GM19397 (cell line): ENCODE data around the gene STAMBP.
A peak's percentile ranks its signal among the peaks of the same experiment; 100 is the strongest.
"Not testable (repeated sequence)": the region's sequence is repeated elsewhere in the genome, so short reads cannot be mapped to it uniquely, and the experiment has no call there.

Source experiments
- ATAC-seq: cut with Tn5 transposase; IDR thresholded peaks from one replicate; pipeline ENCODE4 v1.9.1; 2021; ENCODE audit warnings: mild to moderate bottlenecking, moderate library complexity; ENCODE audit not compliant: unreplicated experiment

The STAMBP gene

GRCh38 chr2:73828818-73829570, at the start of gene STAMBP:
Gene STAMBP (plus strand): TSS chr2:73828961. CDS start chr2:73830857, 1,896 bp downstream.
- ATAC-seq, result peak; percentile 85

GRCh38 chr2:73779467-73780236, 49.1 kb upstream of the STAMBP start, which contains the start of gene DUSP11:
Gene DUSP11 (minus strand): TSS chr2:73780103. CDS start chr2:73779974, 129 bp downstream.
- ATAC-seq, result peak; percentile 96

- ATAC-seq, result no peak
Measured at GRCh38 chr2:73780237-73780582, 48.6 kb upstream of the STAMBP start.

GRCh38 chr2:73783402-73783801, 45.4 kb upstream of the STAMBP start:
- not testable (repeated sequence) for ATAC-seq

- ATAC-seq, result not testable (repeated sequence)
Measured at GRCh38 chr2:73783883-73784282, 44.9 kb upstream of the STAMBP start, which contains the start of gene C2orf78. Gene C2orf78 (plus strand): TSS chr2:73784183. CDS start chr2:73784310, 127 bp downstream.

- ATAC-seq, result no peak
Measured at GRCh38 chr2:73811878-73812277, 16.9 kb upstream of the STAMBP start.

GRCh38 chr2:73812635-73813034, 16.1 kb upstream of the STAMBP start:
- ATAC-seq, result no peak

GRCh38 chr2:73818296-73818695, 10.5 kb upstream of the STAMBP start:
- no peak for ATAC-seq

GRCh38 chr2:73821227-73821626, 7.5 kb upstream of the STAMBP start:
- ATAC-seq, result peak; percentile 60

- ATAC-seq, result no peak
Measured at GRCh38 chr2:73821669-73822068, 7.1 kb upstream of the STAMBP start.

- peak; percentile 60 for ATAC-seq
Measured at GRCh38 chr2:73822276-73822675, 6.5 kb upstream of the STAMBP start.

- no peak for ATAC-seq
Measured at GRCh38 chr2:73822991-73823390, 5.8 kb upstream of the STAMBP start.

- ATAC-seq, result no peak
Measured at GRCh38 chr2:73823416-73823815, 5.3 kb upstream of the STAMBP start.

GRCh38 chr2:73823916-73824523, 4.7 kb upstream of the STAMBP start:
- no peak for ATAC-seq

GRCh38 chr2:73825408-73825807, 3.4 kb upstream of the STAMBP start:
- no peak for ATAC-seq

GRCh38 chr2:73827018-73827417, 1.7 kb upstream of the STAMBP start:
- ATAC-seq, result no peak

- ATAC-seq, result no peak
Measured at GRCh38 chr2:73827660-73828388, 937 bp upstream of the STAMBP start.

- ATAC-seq, result no peak
Measured at GRCh38 chr2:73828389-73828817, 358 bp upstream of the STAMBP start.

- ATAC-seq, result no peak
Measured at GRCh38 chr2:73830871-73831401, 2.2 kb downstream of the STAMBP start.

GRCh38 chr2:73832930-73833329, 4.2 kb downstream of the STAMBP start:
- ATAC-seq, result no peak
